ENCODE data around the gene CD248. TPM values are rescaled to one million over a fixed set of nuclear protein-coding genes. Genes with fewer than 3 reads are reported as not detected.
A peak's percentile ranks its signal among the peaks of the same experiment; 100 is the strongest.

Gene CD248
- total RNA-seq, 5 donors from 2014 or later (not counting 1 experiment from before 2014, with no cell fraction given), result 2.5 to 14.7 (median 8.7) TPM

DNA sequence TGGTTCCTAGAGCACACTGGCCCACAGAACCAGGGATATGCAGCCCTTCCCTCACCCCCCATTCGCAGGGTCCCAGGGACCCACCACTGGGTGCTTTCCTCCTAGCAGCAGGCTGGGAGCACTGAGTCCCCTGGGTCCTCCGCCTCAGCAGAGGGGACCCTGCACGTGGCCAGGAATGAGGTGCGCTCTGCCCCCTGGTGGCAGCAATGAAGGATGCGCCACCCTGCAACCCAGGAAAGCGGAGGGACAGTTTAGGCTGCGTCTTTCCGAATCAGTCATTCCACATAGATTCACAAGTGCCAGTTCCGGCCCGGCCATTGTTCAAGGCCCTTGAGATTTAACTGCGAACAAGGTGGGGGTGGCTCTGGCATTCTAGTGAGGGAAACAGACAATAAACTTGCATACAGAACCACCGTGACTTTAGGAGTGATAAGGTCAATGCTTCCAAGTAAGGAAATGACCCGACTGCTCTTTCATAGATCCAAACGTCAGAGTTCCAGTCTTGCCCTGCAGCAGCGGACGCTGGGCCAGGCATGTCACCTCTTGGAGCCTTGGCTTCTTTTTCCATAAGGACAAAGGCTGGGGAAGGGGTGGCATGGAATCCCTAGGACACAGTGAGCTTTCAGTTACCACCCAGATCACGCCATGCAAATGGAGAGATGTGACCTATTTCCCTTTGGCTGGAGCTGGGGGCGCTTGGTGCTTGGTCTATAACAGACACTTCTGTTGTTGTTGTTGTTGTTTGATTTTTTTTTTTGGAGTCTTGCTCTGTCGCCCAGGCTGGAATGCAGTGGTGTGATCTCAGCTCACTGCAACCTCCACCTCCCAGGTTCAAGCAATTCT is 11.7 kb upstream of the CD248 start:
- Mint-ChIP-seq H3K27me3 (no peaks in the 10 kb centered on the region), H3K4me1 (peaks cover 33 to 37% (median 37%) of the 10 kb centered on the region in 3 donors), H3K9me3 (no peaks in the 10 kb centered on the region), H3K4me3 (peak overlapping the region; percentile 14 to 53 (median 21)), H3K36me3 (no peaks in the 10 kb centered on the region), H3K27ac (peak overlapping the region; percentile 70 to 93)
- ChIA-PET POLR2A (no interaction called here), CTCF (interaction anchor here (0.8 to 2.5 kb wide), 3 partner anchors 16 to 17 kb away, joined by 3 to 19 read pairs (median 4); no protein-coding TSS in a partner anchor)
- Histone ChIP-seq H3K36me3 (ENCODE audit: control insufficient read depth in 2 of 2, extremely low read depth in 1 of 2, insufficient read depth in 1 of 2, low read length in 1 of 2) (no peaks in the 10 kb centered on the region), H3K9me3 (no peaks in the 10 kb centered on the region), H3K4me1 (ENCODE audit: control insufficient read depth in 1 of 2, extremely low read depth in 1 of 2, insufficient read depth in 2 of 2, low read length in 2 of 2) (peaks cover 30 to 52% of the 10 kb centered on the region in 2 experiments), H3K27ac (ENCODE audit: low read length) (peak overlapping the region; percentile 63), H3K4me3 (ENCODE audit: control insufficient read depth in 1 of 2, extremely low read depth in 1 of 2, low read length in 1 of 2) (peak overlapping the region in 1 of 2 donors; percentile 2), H3K27me3 (replicated peaks in 1 of 2; ENCODE audit: control insufficient read depth in 2 of 2, extremely low read depth in 1 of 2, insufficient read depth in 2 of 2, low read length in 1 of 2) (peaks cover 0 to 3% of the 10 kb centered on the region in 2 experiments)
- DNase-seq (peak; percentile 54 to 93 (median 76)), ATAC-seq (replicated peaks in 1 of 4) (peak; percentile 82 to 85 (median 84))
- WGBS (ENCODE audit: insufficient coverage), result 16% methylated on average over 11 of the region's 19 CpGs

DNA sequence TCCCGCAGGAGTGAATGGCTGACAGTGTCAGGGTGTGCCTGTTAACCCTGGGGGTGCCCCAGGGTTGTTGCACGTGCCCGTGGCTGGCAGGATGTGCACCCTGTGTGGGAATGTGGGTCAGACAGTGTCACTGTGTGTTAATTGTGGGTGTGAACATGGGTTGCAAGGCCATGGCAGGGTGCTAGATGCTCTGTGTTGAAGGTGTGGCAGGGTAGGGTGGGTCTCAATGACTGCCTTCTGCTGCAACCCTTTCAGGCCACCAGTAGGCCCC is 11.1 kb upstream of the CD248 start:
- Mint-ChIP-seq H3K27ac (peak overlapping the region; percentile 70 to 93), H3K4me3 (peak overlapping the region in 1 of 3 donors; percentile 53), H3K27me3 (no peaks in the 10 kb centered on the region), H3K4me1 (peaks cover 37 to 41% (median 39%) of the 10 kb centered on the region in 3 donors), H3K36me3 (no peaks in the 10 kb centered on the region), H3K9me3 (no peaks in the 10 kb centered on the region)
- POLR2A ChIA-PET, result no interaction called here
- DNase-seq (peak in 29 of 35 experiments; percentile 22 to 75 (median 50)), ATAC-seq (replicated peaks in 1 of 4) (peak; percentile 28 to 66 (median 32))
- H3K27ac ChIP-seq (ENCODE audit: low read length), result peak overlapping the region; percentile 63
- H3K9me3 ChIP-seq, result no peaks in the 10 kb centered on the region
- H3K36me3 ChIP-seq (ENCODE audit: control insufficient read depth in 2 of 2, extremely low read depth in 1 of 2, insufficient read depth in 1 of 2, low read length in 1 of 2), result no peaks in the 10 kb centered on the region
- 14% methylated on average over 3 of the region's 3 CpGs for WGBS (ENCODE audit: insufficient coverage)
- CTCF ChIA-PET, result no interaction called here
- no peaks in the 10 kb centered on the region for H3K27me3 ChIP-seq (replicated peaks in 1 of 2; ENCODE audit: control insufficient read depth in 2 of 2, extremely low read depth in 1 of 2, insufficient read depth in 2 of 2, low read length in 1 of 2)
- H3K4me1 ChIP-seq (ENCODE audit: control insufficient read depth in 1 of 2, extremely low read depth in 1 of 2, insufficient read depth in 2 of 2, low read length in 2 of 2), result peaks cover 30 to 52% of the 10 kb centered on the region in 2 experiments
- H3K4me3 ChIP-seq (ENCODE audit: control insufficient read depth in 1 of 2, extremely low read depth in 1 of 2, low read length in 1 of 2), result no peak overlapping the region

DNA sequence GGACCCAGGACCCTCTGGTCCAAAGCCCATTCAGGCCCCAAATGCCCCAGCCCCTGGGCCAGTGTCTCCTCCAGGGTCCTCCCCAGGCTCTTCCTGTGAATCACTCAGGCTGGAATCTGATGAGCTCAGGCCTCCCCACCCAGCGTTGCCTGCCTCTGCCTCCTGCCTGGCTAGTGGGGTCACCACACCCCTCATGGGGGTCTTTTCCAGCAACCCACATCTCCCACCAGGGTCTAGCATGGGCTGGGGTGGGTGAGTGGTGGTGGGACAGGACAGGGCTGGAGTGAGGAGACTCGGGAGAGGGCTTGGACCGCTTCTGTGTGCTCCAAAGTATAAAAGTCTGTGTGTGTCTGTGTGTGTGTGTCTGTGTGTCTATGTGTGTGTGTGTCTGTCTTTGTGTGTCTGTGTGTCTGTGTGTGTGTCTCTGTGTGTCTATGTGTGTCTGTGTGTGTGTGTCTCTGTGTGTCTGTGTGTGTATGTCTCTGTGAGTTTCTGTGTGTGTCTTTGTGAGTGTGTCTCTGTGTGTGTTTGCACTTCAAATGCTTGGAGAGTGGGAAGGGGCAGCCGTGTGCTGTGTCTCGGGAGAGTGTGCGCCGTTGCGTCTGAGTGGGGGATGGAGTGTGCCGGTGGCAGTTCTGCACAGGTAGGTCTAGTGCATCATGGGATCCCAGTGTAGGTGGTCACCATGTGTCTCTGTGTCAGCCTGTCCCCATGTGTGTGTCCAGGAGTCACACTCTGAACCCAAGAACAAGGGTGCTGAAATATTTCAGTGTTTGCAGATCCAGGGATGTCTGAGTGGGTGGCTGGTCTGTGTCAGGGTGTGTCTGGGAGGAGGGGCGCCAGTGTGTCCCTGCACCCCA is 10.6 kb upstream of the CD248 start:
- Histone ChIP-seq H3K9me3 (no peaks in the 10 kb centered on the region), H3K4me3 (ENCODE audit: control insufficient read depth in 1 of 2, extremely low read depth in 1 of 2, low read length in 1 of 2) (no peak overlapping the region), H3K4me1 (ENCODE audit: control insufficient read depth in 1 of 2, extremely low read depth in 1 of 2, insufficient read depth in 2 of 2, low read length in 2 of 2) (peaks cover 30 to 57% of the 10 kb centered on the region in 2 experiments), H3K36me3 (ENCODE audit: control insufficient read depth in 2 of 2, extremely low read depth in 1 of 2, insufficient read depth in 1 of 2, low read length in 1 of 2) (no peaks in the 10 kb centered on the region), H3K27me3 (replicated peaks in 1 of 2; ENCODE audit: control insufficient read depth in 2 of 2, extremely low read depth in 1 of 2, insufficient read depth in 2 of 2, low read length in 1 of 2) (no peaks in the 10 kb centered on the region), H3K27ac (ENCODE audit: low read length) (peak overlapping the region; percentile 63)
- H3K4me3 Mint-ChIP-seq, result peak overlapping the region in 1 of 3 donors; percentile 53
- peak overlapping the region; percentile 70 to 93 for H3K27ac Mint-ChIP-seq
- no peak for DNase-seq
- CTCF ChIA-PET, result interaction anchor here in 1 of 2 donors (1.6 kb wide), 2 partner anchors 15 to 16 kb away, joined by 5 to 7 read pairs; no protein-coding TSS in a partner anchor
- POLR2A ChIA-PET, result no interaction called here
- 89% methylated on average over 9 of the region's 10 CpGs for WGBS (ENCODE audit: insufficient coverage)
- no peak for ATAC-seq (replicated peaks in 1 of 4)
- no peaks in the 10 kb centered on the region for H3K36me3 Mint-ChIP-seq
- H3K27me3 Mint-ChIP-seq, result no peaks in the 10 kb centered on the region
- H3K9me3 Mint-ChIP-seq, result no peaks in the 10 kb centered on the region
- H3K4me1 Mint-ChIP-seq, result peaks cover 39 to 44% (median 43%) of the 10 kb centered on the region in 3 donors

DNA sequence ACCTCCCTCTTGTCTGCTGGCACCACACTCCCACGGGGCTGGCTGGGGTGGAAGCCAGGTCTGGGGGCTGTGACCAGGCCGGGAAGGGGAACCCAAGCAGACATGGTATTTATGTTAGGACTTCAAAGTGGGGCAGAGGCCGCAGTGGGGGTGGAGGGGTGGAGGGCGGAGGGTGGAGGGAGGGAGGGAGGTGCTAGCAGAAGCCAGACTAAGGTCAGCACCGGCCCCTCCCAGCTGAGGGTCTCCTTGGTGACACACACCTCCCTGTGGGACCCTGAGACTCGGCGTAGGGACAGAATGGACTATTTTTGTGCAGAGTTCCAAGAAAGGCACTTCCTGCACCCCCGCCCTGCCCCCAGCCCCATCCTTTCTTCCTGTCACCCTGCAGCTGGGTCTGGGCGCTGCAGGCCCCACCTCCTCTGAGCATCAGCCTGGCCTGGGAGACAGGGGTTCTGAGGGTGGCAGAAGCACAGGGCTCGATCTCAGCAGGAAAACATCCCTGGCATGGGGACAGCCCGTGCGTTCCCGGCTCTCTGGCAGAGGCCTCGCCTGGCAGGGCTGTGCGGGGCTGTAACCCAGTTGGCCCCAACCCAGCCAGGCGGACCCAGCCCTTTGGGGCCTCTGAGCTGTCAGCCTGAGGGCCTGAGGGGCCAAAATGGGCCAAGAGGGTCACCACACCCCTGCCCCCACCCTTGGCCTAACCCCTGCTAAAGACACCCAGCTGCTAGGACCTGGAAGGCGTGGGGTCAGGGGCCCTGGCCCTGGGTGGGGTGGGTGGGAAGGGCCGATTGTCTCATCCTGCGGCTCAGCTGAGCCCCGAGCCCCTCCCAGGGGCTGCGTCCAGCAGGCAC is 9.6 kb upstream of the CD248 start:
- Histone ChIP-seq H3K36me3 (ENCODE audit: control insufficient read depth in 2 of 2, extremely low read depth in 1 of 2, insufficient read depth in 1 of 2, low read length in 1 of 2) (no peaks in the 10 kb centered on the region), H3K4me1 (ENCODE audit: control insufficient read depth in 1 of 2, extremely low read depth in 1 of 2, insufficient read depth in 2 of 2, low read length in 2 of 2) (peaks cover 35 to 67% of the 10 kb centered on the region in 2 experiments), H3K9me3 (no peaks in the 10 kb centered on the region), H3K4me3 (ENCODE audit: control insufficient read depth in 1 of 2, extremely low read depth in 1 of 2, low read length in 1 of 2) (peak overlapping the region in 1 of 2 donors; percentile 19), H3K27ac (ENCODE audit: low read length) (peak overlapping the region; percentile 63), H3K27me3 (replicated peaks in 1 of 2; ENCODE audit: control insufficient read depth in 2 of 2, extremely low read depth in 1 of 2, insufficient read depth in 2 of 2, low read length in 1 of 2) (no peaks in the 10 kb centered on the region)
- Mint-ChIP-seq H3K27me3 (no peaks in the 10 kb centered on the region), H3K4me1 (peaks cover 45 to 53% (median 45%) of the 10 kb centered on the region in 3 donors), H3K4me3 (peak overlapping the region in 1 of 3 donors; percentile 53), H3K27ac (peak overlapping the region; percentile 88), H3K9me3 (no peaks in the 10 kb centered on the region), H3K36me3 (no peaks in the 10 kb centered on the region)
- 55% methylated on average over 14 of the region's 21 CpGs for WGBS (ENCODE audit: insufficient coverage)
- peak; percentile 61 to 72 (median 68) for ATAC-seq (replicated peaks in 1 of 4)
- DNase-seq, result peak in 22 of 35 experiments; percentile 30 to 63 (median 44)
- ChIA-PET POLR2A (no interaction called here), CTCF (interaction anchor here in 1 of 2 donors (1.6 kb wide), 2 partner anchors 14 to 15 kb away, joined by 5 to 7 read pairs; no protein-coding TSS in a partner anchor)

DNA sequence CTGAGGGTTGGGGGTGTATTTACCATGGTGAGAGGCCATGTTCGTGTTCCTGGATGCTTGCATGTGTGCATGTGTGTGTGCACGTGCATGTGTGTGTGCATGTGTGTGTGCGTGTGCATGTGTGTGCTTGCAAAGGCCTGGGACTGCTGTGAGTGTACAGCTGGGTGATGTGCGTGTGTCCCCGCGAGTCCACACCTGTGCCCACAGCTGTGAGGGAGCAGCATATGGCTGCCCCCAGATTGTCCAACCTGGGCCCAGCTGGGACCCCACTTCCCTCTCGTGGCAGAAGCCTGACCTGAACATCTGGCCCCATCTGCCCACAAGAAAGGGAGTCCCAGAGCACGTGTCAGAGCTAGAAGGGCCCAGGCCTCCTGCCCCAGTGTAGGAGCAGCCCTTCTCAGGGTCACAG is 8.4 kb upstream of the CD248 start:
- WGBS (ENCODE audit: insufficient coverage), result 80% methylated on average over 8 of the region's 8 CpGs
- H3K27ac ChIP-seq (ENCODE audit: low read length), result peak overlapping the region; percentile 53
- DNase-seq, result no peak
- Mint-ChIP-seq H3K27ac (peak overlapping the region; percentile 88), H3K4me1 (peaks cover 45 to 56% (median 48%) of the 10 kb centered on the region in 3 donors), H3K36me3 (no peaks in the 10 kb centered on the region), H3K9me3 (peaks cover 0 to under 1% (median 0%) of the 10 kb centered on the region in 3 donors), H3K4me3 (peak overlapping the region in 1 of 3 donors; percentile 53), H3K27me3 (no peaks in the 10 kb centered on the region)
- no peak for ATAC-seq (replicated peaks in 1 of 4)
- CTCF ChIA-PET, result no interaction called here
- POLR2A ChIA-PET, result no interaction called here
- no peaks in the 10 kb centered on the region for H3K27me3 ChIP-seq (replicated peaks in 1 of 2; ENCODE audit: control insufficient read depth in 2 of 2, extremely low read depth in 1 of 2, insufficient read depth in 2 of 2, low read length in 1 of 2)
- H3K4me1 ChIP-seq (ENCODE audit: control insufficient read depth in 1 of 2, extremely low read depth in 1 of 2, insufficient read depth in 2 of 2, low read length in 2 of 2), result peaks cover 37 to 68% of the 10 kb centered on the region in 2 experiments
- no peak overlapping the region for H3K4me3 ChIP-seq (ENCODE audit: control insufficient read depth in 1 of 2, extremely low read depth in 1 of 2, low read length in 1 of 2)
- H3K9me3 ChIP-seq, result no peaks in the 10 kb centered on the region
- no peaks in the 10 kb centered on the region for H3K36me3 ChIP-seq (ENCODE audit: control insufficient read depth in 2 of 2, extremely low read depth in 1 of 2, insufficient read depth in 1 of 2, low read length in 1 of 2)

Data from T-cell (primary cell).